Measurements from ENCODE around the gene SETD4. TPM values are rescaled to one million over a fixed set of nuclear protein-coding genes. Genes with fewer than 3 reads are reported as not detected.

The SETD4 gene
- total RNA-seq, 1 donor from 2014 or later = 10.9 TPM

DNA sequence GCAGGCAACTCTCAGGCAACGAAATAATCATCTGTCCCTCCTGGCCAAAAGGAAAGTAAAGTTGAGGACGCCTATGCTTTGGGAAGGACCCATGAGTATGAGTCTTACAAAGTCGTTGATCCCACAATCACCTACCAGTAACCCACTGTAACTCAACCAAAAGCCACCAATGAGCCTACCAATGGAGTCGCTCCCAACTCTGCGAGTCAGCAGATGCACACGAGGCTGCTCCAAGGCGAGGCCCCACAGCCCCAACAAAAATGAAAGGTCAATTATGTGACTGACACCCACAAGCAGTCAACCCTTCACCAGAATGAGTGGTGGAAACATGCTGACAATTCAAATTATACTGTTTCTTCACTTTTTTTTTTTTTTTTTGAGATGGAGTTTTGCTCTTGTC is 12.0 kb downstream of the SETD4 start:
- DNase-seq (ENCODE audit: low read depth) = no peak

DNA sequence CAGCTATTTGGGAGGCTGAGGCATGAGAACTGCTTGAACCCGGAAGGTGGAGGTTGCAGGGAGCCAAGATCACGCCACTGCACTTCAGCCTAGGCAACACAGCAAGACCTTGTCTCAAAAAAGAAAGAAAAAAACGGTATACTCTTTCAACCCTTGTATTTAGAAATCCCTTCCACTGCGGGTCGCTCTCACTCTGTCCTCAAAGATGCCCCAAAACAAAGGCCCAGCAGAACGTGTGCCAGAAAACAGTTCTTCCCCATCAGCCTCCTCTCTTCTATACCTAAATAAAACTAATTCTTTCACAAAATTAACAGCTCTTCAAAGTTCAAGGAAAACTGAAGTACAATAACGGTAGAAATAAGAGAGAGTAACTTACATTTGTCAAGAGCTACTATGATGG is 13.2 kb downstream of the SETD4 start:
- no peak for DNase-seq (ENCODE audit: low read depth)

DNA sequence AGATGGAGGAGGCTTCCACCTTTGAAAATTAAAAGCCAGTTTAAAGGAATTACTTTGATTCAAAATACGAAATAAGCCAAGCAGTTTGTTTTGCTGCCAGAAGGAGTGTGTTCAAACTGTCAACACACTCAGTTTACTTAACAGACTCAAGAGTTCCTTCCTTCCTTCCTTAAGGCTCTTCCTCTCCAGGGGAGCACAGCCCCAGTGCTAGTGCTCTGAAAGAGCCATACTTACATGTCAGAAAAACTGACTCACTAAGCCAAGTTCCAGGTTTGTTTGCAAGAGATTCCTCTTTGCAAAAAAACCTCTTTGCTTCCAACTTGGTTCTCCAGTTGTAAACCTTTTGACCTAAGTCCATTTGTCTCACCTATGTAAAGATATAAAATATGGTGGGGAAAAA is 14.3 kb downstream of the SETD4 start:
- no peak for DNase-seq (ENCODE audit: low read depth)

DNA sequence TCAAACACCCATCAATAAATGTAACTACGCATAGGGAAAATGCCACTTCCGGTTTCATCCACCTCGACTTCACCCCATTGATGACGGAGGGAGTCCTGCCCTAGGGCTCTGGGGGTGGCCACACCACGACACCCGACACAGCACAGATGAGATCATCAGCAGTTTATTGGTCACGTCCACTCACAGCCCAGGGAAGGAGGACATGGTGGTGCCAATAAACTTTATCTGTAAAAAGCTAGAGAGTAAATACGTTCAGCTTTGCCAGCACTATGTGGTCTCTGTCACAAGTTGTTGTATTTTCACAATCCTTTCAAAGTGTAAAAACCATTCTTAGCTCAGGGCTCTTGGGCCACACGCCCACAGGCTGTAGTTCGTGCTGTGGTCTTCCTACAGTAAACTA is 16.3 kb downstream of the SETD4 start:
- no peak for DNase-seq (ENCODE audit: low read depth)

DNA sequence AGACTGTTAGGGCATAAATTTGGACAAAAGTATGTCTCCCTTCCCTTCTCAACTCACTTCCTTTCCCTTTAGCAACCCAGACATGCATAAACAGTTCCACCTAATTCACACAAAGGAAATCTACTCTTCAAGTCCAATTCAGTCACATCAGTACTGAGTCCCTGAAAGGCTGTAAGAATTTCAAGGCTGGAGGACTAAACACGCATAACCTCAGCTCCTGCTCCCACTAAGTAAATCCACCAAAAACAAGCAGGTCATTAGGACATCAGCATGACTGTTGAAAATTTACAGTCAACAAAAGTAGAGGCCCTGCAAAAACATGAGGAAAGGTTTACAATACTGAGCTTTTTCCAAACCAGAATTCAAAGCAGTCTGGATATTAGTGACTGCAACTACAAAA is 18.4 kb downstream of the SETD4 start:
- DNase-seq (ENCODE audit: low read depth) = no peak

DNA sequence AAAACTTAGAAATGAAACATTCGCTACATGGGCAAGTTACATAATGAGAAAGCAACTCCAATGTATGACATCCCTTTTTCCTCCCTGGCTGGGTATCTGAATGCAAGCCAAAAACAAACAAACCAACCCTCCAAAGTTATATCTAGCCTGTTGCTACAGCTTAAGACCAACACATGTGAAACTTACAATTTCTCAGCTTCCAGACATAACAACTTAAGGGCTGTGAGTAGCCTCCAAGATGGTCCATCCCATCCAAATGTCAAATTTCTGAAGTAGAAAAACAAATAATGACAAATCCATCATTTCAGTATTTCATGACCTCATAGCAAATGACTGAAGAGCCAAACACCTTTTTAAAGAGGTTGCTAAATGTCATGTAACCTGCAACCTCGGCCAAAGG is 19.9 kb downstream of the SETD4 start:
- no peak for DNase-seq (ENCODE audit: low read depth)

DNA sequence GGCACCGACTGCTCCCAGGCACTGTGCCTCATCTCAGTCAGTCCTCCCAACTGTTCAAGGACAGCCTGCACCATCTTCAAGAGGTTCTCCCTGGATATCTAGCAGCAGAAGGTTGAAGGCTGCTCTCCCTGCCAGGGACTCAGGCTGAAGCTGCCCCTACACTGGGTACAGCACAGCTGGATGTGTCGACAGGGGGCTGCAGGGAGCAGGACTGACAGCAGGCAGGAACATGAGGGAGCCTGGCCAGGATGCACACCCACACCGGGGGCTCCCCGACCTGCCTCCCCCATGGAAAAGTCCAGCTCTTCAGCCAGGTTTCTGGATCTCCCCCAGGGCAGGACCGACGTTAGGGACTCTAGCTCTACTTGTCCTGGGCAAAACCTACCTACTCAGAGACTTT is 20.5 kb downstream of the SETD4 start:
- DNase-seq (ENCODE audit: low read depth) = no peak

DNA sequence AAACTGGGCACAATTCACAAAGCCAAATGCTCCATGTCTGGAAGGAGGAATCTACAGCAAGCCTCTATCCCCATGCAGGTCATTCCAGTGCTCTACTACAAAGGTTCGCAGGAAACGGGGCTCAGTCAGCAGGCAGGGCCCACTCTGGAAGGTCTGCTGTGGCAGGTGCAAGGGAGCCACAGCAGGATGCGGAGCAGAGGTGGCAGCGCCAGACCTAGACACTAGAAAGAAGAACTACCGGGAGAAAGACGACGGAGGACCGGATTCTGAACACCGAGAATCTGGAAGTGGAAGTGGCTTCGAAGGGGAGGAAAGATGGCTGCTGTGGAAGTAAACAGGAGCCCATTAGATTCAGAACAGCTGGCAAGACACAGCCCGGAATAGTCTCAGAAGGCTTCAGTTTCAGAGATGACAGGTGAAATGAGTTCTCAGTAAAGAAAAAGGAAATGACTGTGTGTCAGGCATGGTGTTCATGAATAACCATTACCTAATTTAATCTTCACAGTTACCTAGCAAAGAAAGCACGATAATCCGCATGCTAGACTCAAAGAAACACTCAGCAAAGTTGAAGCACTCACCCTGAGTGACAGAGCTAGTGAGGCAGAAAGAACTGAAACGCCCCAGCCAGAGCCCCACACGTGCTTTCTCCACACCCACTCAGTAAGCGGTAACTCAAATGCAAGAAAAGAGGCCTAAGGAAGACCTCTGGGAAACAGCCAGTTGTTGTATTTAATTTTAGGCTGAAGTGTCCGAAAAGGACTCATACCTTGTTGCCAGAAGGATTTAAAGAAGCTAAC is 21.4 kb downstream of the SETD4 start:
- DNase-seq (ENCODE audit: low read depth) = peak; percentile 29

DNA sequence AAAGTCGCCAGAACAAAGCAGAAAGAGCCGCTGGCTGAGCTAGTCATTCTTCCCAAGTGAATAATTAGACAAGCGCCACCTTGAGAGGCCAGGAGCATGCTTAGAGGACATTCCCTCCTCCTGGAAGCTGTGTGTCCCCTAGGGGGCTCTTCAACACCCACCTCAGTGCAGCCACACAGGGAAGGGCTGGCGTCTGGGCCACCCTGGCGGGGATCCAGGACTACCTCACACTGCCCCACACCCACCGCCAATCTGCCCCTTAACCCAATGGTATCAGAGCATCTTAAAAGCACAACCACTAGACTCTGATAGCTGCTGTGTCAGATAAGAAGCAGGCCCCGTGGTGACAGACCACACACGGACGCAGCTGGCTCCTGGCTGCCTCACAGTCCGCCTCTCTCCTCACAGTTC is 24.9 kb downstream of the SETD4 start:
- DNase-seq (ENCODE audit: low read depth) = peak; percentile 14

DNA sequence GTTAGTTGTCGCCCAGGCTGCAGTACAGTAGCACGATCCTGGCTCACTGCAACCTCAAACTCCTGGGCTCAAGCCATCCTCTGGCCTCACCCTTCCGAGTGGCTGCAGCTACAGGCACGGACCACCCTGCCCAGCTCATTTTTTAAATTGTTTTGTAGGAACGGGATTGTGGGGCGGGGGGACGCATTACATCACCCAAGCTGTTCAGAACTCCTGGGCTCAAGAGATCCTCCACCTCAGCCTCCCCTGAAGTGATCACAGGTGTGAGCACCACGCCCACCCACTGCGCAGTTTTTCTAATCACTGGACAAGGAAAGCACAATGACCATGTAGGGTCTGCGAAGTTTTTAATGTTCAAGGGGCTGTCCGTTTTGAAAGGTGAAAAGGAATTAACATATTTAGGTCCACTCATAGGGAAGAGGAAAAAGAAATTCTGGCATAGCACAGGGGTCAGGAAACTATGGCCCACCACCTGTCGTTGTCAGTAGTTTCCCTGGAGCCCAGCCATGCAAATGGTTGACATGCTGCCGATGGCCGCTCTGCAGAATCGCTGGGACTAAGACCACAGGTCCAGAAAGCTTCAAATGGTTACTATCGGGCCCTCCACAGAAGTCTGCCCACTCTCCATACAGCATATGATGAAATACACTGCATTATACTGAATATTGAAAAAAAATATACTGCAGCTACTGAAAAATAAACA is 26.0 kb downstream of the SETD4 start:
- peak; percentile 72 for DNase-seq (ENCODE audit: low read depth)

DNA sequence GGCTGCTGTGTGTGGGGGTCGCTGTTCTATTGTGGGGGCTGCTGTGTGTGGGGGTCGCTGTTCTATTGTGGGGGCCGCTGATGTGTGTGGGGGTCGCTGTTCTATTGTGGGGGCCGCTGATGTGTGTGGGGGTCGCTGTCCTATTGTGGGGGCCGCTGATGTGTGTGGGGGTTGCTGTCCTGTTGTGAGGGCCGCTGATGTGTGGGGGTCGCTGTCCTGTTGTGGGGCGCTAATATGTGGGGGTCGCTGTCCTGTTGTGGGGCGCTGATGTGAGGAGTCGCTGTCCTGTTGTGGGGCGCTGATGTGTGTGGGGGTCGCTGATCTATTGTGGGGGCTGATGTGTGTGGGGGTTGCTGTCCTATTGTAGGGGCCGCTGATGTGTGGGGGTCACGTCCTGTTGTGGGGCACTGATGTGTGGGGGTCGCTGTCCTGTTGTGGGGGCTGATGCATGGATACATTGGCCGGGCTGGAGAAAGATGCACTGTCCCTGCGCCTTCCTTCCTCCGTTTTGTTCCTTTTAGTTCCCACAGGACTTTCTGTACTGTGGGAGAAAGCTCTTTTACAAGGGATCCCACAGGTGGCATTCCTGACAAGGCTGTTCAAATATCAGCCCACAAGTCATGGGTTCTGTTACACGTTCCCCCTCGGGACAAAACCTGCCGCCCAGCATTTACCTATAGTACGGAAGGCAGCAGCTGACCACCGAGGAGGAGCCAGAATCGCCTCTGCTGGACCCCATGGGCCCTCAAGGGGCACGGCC is 27.5 kb downstream of the SETD4 start:
- DNase-seq (ENCODE audit: low read depth) = no peak

DNA sequence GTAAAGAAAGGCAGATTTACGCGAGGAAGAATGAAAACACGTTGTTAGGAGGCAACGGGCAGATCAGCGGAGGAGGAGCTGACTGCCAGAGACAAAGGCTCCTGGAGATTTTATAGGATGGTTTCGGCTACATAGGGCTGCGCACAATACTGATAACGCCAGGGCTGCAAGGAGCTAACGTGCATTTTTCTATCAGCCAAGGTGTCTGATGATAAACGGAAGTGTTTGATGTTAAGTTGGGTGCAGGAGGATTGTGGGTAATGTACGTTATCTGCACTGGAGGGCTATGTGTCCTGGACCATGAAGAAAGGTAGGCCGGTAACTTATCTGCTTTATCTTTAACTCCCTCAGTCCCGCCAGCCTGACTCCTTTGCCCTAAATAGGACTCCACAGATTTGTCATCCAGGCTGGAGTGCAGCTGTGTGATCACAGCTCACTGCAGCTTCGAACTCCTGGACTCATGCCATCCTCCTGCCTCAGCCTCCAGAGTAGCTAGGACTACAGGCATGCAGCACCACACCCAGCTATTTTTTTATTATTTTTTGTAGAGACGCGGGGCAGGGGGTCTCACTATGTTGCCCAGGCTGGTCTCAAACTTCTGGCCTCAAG is 29.6 kb downstream of the SETD4 start:
- DNase-seq (ENCODE audit: low read depth) = peak; percentile 37

DNA sequence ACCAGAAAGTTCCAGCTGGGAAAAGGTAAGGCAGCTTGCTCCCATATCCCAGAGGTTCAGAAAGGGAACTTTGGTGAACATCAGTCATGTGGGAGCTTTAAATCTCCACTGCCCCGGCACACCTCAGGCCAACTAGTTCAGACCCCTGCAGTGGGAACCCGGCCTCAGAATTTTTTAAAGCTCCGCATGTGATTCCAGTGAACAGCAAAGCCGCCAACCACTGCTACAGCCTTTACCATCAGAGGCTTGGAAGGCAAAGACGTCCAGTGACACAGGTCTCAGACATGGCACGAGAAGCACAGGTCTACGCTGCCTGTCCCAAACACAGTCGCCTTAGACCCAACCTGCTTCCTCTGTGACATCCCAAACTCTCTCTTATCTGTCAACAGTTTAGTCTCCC is 31.0 kb downstream of the SETD4 start:
- no peak for DNase-seq (ENCODE audit: low read depth)

DNA sequence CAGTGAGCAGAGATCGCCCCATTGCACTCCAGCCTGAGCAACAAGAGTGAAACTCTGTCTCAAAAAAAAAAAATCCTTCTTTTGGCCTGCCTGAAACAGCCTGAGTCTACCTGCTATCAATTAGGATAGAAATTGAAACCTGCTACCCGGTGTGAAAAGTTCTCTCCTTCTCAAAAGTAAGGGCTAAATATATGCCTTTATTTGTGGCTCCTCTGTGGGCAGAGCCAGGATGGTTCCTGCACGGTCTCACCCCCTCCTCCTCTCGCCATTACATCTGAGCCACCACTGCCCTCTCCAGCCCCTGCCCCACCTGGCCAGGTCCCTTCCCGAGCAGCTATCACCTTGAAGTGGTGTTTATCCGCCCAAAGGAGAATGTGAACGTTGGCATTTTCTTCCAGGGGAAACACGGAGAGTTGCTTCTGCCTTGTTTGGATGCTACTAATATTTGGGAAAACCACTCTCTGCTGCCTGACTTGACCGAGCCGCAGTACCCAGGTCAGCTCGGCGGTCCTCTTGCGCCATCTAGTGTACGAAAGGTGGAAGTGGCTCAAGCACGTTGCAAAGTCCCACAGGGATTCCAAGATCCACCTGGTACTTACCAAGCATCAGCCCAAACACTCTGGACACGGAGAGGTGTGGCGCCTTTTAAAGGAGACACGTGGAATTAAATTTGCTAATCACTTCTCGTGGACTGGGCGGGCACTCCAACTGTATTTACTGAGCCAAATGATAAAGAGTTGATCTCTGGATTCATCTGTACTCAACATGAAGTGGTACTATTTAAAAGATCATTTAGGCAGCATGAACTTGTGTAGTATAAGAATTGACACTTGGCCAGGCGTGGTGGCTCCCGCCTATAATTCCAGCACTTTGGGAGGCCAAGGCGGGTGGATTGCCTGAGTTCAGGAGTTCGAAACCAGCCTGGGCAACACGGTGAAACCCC is 31.9 kb downstream of the SETD4 start:
- peak; percentile 83 for DNase-seq (ENCODE audit: low read depth)

DNA sequence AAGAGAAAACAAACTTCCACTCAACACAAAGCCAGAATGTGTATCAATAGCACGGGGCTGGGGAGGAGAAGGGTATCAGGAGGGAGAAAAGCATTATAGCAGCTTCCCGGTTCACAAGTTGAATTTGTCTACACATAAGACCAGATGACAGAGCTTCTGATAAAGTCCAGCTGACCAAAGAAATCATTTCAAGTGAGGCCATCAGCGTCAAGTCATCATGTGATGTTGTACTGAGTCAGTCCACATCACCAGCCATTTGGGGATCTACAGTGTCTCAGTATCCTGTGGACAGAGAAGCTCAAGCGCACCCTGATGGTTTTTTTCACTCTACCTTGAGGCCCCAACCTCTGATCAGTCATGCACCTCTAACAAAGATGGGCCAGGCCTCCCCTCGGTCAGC is 33.0 kb downstream of the SETD4 start:
- no peak for DNase-seq (ENCODE audit: low read depth)

DNA sequence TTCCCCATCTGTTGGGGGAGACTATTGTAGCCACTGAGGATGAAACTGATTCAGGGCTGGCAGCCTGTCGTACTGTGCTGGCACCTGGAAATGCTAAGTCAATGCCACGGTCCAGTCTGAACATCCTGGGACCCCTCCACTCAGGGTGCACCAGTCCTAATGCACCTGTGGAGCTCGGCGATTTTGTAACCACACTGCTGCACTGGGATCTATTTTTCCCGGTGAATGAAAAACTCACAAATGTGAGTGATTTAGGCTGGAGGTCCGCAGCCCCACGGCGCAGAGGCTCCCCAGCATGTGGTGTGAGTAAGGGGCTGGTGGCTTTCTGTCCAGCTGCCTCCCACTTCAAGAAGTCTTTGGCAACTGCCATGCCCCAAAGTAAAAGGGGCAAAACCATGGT is 35.5 kb downstream of the SETD4 start:
- DNase-seq (ENCODE audit: low read depth) = no peak

DNA sequence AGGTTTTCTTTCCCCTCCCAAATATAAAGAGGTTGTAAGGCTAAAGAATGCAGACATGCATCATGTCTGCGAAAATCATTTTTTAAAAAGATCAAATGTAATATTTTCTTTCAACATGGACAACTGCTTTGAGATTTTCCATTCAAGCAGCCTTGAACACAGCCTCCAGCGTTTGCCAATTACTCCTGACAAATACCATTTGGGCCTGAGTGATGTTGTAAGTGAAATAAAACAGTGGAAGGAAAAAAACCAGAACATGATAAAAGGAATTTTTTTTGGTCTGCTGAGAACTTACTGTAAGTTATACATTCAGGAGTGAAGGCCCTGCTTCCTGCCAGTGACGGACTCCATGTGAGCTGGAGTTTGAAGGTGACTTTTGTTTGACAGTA is 37.2 kb downstream of the SETD4 start:
- no peak for DNase-seq (ENCODE audit: low read depth)

DNA sequence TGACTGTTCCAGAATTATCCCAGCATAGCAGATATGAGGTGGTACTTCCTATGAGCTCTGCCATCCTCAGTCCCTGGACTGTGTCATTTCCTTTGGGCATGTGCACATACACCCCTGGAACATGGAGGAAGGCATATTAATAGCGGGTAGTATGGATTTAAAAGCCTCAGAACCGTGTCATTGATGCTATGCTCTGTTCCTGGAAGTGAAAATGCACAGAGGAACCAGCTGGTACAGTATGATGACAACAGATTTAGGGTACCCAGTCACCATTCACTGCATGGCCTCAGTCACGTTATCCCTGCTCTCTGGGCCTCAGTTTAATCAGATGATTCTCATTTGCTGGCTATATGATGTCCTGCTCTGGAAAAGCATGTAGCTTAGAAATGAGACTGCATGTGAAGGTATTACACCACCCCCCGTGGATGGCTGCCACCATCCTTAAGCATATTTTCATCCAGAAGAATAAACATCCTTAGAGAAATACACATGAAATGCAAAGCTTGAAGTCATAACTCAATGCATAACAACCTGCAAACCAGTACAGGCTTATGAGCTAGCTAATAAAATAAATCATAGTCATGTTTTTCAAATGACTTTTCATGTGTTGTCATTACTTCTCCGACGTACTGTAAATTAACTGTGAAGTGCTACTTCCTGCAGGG is 37.8 kb downstream of the SETD4 start:
- DNase-seq (ENCODE audit: low read depth) = no peak

DNA sequence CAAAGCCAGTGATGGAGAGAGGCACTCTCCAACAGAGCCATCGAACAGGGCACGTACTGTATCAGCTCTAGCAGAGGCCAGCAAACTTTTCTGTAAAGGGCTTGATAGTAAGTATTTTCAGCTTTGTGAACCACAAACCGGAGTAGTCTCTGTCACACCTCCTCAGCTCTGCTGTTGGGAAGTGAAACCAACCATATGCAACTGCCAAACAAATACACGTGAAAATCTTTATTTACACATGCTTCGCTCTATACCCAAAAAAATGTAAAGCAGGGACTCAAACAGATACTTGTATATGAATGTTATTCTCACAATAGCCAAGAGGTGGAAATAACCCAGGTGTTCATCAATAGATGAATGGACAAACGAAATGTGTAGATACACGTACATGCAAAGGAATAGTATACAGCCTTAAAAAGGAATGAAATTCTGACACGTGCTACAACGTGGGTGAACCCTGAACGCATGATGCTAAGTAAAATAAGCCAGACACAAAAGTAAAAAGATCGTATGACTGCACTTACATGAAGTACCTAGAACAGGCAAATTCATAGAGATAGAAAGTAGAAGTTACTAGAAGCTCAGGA is 39.0 kb downstream of the SETD4 start:
- no peak for DNase-seq (ENCODE audit: low read depth)

DNA sequence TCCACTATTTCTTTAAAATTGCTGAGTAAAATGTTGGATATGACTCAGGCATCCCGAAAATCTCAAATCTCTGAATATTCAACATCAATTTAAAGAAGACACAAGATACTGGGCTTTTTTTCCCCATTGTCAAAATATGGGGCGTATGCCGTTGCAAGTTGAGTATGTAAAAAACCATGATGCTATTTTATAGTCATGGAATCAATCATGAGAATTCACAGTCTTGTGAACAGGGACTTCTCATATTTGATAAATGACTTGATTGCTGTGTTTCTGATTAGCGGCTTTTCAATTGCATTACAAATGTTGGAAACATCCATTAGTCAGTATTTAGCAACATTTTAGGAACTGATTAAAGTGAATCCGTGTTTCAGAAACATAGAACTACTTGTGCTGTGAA is 45.3 kb downstream of the SETD4 start:
- no peak for DNase-seq (ENCODE audit: low read depth)

All from myocyte (in vitro differentiated cells).